Measurements from ENCODE around the gene ADAM10. TPM values are rescaled to one million over a fixed set of nuclear protein-coding genes. Genes with fewer than 3 reads are reported as not detected.

The ADAM10 gene
- total RNA-seq, 6 experiments from 2014 or later: 155 to 227 (median 196) TPM

DNA sequence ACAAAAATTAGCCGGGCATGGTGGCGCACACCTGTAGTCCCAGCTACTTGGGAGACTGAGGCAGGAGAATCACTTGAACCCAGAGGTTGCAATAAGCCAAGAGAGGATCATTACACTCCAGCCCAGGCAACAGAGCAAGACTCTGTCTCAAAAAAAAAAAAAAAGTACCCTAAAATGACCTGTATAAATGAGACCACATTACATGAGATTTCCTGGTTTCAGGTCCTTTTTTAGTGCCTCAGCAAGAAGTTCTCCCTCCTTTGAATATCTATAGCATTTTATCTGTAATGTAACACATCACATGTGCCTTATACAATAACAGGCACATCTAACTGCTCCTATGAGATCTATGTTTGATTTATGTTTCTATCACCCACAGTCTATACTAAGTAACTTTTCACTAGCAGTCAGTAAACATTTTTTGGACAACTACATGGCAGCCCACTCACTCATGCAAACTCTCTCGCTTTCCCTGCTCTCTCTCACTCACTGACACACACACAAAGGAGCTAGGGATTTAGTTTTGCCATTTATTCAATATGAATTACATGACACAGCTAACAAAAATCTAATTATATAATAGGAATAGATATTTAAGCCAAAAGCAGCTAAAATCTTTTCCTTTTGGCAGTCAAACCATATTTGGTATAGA, 34.1 kb downstream of the ADAM10 start:
- TF ChIP-seq CTCF (IDR thresholded peaks at IDR 0.05): no peak
- Mint-ChIP-seq H3K27me3 (ENCODE audit: insufficient read depth) (no peaks in the 10 kb centered on the region), H3K4me1 (ENCODE audit: low read depth) (peaks cover 11% of the 10 kb centered on the region), H3K4me3 (no peak overlapping the region), H3K27ac (no peak overlapping the region), H3K36me3 (ENCODE audit: low read depth) (no peaks in the 10 kb centered on the region; the same call in 1 of the 2 replicates), H3K9me3 (no peaks in the 10 kb centered on the region)
- DNase-seq: no peak

DNA sequence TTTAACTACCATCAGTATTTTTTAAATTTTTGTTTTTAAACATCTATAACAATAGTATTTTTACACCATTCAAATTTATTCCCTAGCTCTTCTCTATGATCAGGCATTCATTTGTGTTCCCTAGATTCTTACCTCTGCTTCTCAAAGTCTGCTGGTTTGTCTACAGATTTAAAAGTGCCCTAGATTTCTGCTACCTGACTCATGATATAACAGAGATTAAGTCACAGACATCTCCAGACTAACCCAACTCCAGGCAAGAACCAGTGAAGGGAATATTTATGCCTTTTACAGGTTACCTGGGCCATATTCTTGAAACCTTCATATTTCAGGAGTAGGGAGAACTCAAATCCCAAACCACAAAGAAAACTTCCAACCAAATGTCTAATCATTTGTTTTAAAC, 38.8 kb downstream of the ADAM10 start:
- H3K36me3 Mint-ChIP-seq (ENCODE audit: low read depth): no peaks in the 10 kb centered on the region; the same call in 1 of the 2 replicates
- H3K4me1 Mint-ChIP-seq (ENCODE audit: low read depth): peaks cover 7% of the 10 kb centered on the region
- DNase-seq: no peak
- no peaks in the 10 kb centered on the region for H3K27me3 Mint-ChIP-seq (ENCODE audit: insufficient read depth)
- no peak overlapping the region for H3K4me3 Mint-ChIP-seq
- no peaks in the 10 kb centered on the region for H3K9me3 Mint-ChIP-seq
- TF ChIP-seq CTCF (IDR thresholded peaks at IDR 0.05): no peak
- no peak overlapping the region for H3K27ac Mint-ChIP-seq

DNA sequence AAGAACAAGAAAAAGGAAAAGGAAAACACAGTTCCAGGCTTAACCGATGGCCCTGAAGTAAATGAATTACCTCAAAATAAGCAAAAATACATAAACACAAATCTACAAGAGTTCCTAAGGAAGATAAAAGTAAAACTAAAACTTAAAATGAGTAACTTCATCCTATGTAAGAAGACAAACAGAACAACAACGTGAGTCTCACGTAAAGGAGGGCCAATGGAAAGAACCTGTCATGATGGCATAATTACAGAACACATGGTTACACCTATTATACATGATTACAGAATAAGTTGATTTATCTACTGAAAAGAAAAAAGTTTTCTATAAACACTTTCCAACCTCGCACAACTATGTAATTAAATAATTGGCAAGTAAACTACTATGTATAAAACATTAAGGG, 42.1 kb downstream of the ADAM10 start:
- Mint-ChIP-seq H3K36me3 (ENCODE audit: low read depth) (no peaks in the 10 kb centered on the region; the same call in 1 of the 2 replicates), H3K9me3 (no peaks in the 10 kb centered on the region), H3K27me3 (ENCODE audit: insufficient read depth) (no peaks in the 10 kb centered on the region), H3K27ac (no peak overlapping the region), H3K4me1 (ENCODE audit: low read depth) (peaks cover 30% of the 10 kb centered on the region), H3K4me3 (no peak overlapping the region)
- DNase-seq: no peak
- no peak for TF ChIP-seq CTCF (IDR thresholded peaks at IDR 0.05)

- no peaks in the 10 kb centered on the region; the same call in 1 of the 2 replicates for H3K27me3 Mint-ChIP-seq (ENCODE audit: insufficient read depth)
- no peak overlapping the region for H3K4me3 Mint-ChIP-seq
Observed at GRCh38 chr15:58705105-58705504, 44.4 kb downstream of the ADAM10 start.

DNA sequence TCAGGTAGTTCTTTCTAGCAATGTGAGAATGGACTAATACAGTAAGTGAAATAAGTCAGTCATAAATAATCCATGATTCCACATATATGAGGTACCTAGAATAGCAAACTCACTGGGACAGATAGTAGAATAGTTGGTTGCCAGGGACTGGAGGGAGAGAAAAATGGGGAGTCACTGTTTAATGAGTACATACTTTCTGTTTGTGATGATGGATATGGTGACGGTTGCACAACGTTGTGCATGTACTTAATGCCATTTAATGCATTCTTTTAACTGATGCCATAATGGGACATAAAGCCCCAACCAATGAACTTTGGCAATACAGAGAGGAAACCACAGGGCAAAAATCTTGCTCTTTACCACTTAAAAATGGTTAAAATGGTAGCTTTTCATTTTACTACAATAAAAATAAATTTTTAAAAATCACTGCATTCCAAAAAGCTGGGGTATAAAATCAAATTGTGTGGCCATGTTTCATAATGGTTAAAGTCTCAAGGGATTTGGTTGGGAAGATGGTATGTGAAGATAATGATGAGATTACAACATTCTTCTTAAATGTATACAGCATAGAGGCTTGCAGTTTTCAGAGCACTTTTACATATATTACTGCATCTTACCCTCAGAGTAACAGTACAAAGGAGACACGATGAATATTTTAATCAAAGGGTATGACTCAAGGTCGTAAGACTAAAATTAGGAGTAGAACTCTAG, 45.2 kb downstream of the ADAM10 start:
- H3K4me1 Mint-ChIP-seq (ENCODE audit: low read depth): peaks cover 37% of the 10 kb centered on the region
- peaks cover 22% of the 10 kb centered on the region for H3K36me3 Mint-ChIP-seq (ENCODE audit: low read depth)
- no peaks in the 10 kb centered on the region; the same call in 1 of the 2 replicates for H3K27me3 Mint-ChIP-seq (ENCODE audit: insufficient read depth)
- peaks cover 12% of the 10 kb centered on the region for H3K9me3 Mint-ChIP-seq
- DNase-seq: peak; percentile 5
- H3K27ac Mint-ChIP-seq: peak overlapping the region; percentile 43
- H3K4me3 Mint-ChIP-seq: no peak overlapping the region
- no peak for TF ChIP-seq CTCF (IDR thresholded peaks at IDR 0.05)

More at GRCh38 chr15:58705105-58705504, 44.4 kb downstream of the ADAM10 start:
- peaks cover 4% of the 10 kb centered on the region; the same call in 1 of the 2 replicates for H3K9me3 Mint-ChIP-seq
- no peak overlapping the region for H3K27ac Mint-ChIP-seq
- TF ChIP-seq CTCF (IDR thresholded peaks at IDR 0.05): no peak
- peaks cover 29% of the 10 kb centered on the region for H3K4me1 Mint-ChIP-seq (ENCODE audit: low read depth)
- H3K36me3 Mint-ChIP-seq (ENCODE audit: low read depth): peaks cover 14% of the 10 kb centered on the region
- no peak for DNase-seq
